OCI-LY3 (cell line): Measurements from ENCODE around the gene IQSEC1.

Source experiments
- H2AFZ ChIP-seq: fragments of 200-600, 300-600 bp; shearing (Covaris generic); 2 replicates; pipeline ENCODE4 v1.6.0; 2014; ENCODE audit warnings: antibody characterized with exemption, low read depth, low read length
- H3K27ac ChIP-seq: fragments of 200-600, 300-600 bp; sonication (generic); 2 replicates; pipeline ENCODE4 v1.5.1; 2014; ENCODE audit warnings: mild to moderate bottlenecking, low read length, moderate library complexity, mixed read lengths
- H3K27me3 ChIP-seq: fragments of 200-600, 300-600 bp; sonication (generic); 2 replicates; pipeline ENCODE4 v1.6.1; 2014; ENCODE audit warnings: low read depth, low read length, mixed read lengths
- H3K36me3 ChIP-seq: fragments of 200-600, 300-600 bp; sonication (generic); replicated peaks from 2 replicates; pipeline ENCODE3; 2014; ENCODE audit warnings: low read depth, low read length, mixed read lengths
- H3K4me1 ChIP-seq: fragments of 300-600, 200-600 bp; sonication (generic); 2 replicates; pipeline ENCODE4 v1.6.1; 2014; ENCODE audit warnings: low read length, mixed read lengths
- H3K4me2 ChIP-seq: fragments of 200-600, 300-600 bp; sonication (generic); 2 replicates; pipeline ENCODE4 v1.6.1; 2014; ENCODE audit warnings: low read length, mixed read lengths
- H3K4me3 ChIP-seq: fragments of 300-600, 200-600 bp; sonication (generic); 2 replicates; pipeline ENCODE4 v1.5.1; 2014; ENCODE audit warnings: antibody characterized with exemption, mild to moderate bottlenecking, low read length, moderate library complexity
- H3K79me2 ChIP-seq: fragments of 300-600, 200-600 bp; shearing (Covaris generic); 2 replicates; pipeline ENCODE4 v1.6.1; 2014; ENCODE audit warnings: mild to moderate bottlenecking, low read length, mixed read lengths
- H3K9ac ChIP-seq: fragments of 300-600, 200-600 bp; shearing (Covaris generic); 2 replicates; pipeline ENCODE4 v1.6.0; 2014; ENCODE audit warnings: mild to moderate bottlenecking, low read length, moderate library complexity
- H3K9me3 ChIP-seq: fragments of 200-600, 300-600 bp; shearing (Covaris generic); 2 replicates; pipeline ENCODE4 v1.6.1; 2014; ENCODE audit warnings: low read length, mixed read lengths; ENCODE audit not compliant: insufficient read depth
- H4K20me1 ChIP-seq: fragments of 200-600, 300-600 bp; sonication (generic); 2 replicates; pipeline ENCODE4 v1.6.1; 2016; ENCODE audit warnings: low read length, mixed read lengths; ENCODE audit not compliant: insufficient read depth
- EZH2phosphoT487 ChIP-seq: fragments of 200-600 bp; shearing (Covaris generic); IDR thresholded peaks from 2 replicates; pipeline ENCODE4 v1.6.1; 2018; ENCODE audit warnings: antibody characterized with exemption, mixed run types, low read depth
- TF ChIP-seq, protein P1 (sequence below): fragments of 200-600, 300-600 bp; sonication (generic); IDR thresholded peaks from 2 replicates; pipeline ENCODE4 v1.5.1; 2014; ENCODE audit warnings: antibody characterized with exemption, low read length, low read depth

IQSEC1 gene

GRCh38 chr3:12906141-12906915 is 166.9 kb downstream of the IQSEC1 start:
- H3K4me1 ChIP-seq, result no peaks in the 10 kb centered on the region
- H3K36me3 ChIP-seq, result peaks cover 98% of the 10 kb centered on the region
- H3K79me2 ChIP-seq, result no peaks in the 10 kb centered on the region
- peaks cover 72% of the 10 kb centered on the region for H4K20me1 ChIP-seq
- H3K4me2 ChIP-seq, result no peak overlapping the region
- no peak overlapping the region for H3K9ac ChIP-seq
- no peaks in the 10 kb centered on the region for H3K27me3 ChIP-seq
- no peak overlapping the region for H3K4me3 ChIP-seq
- TF ChIP-seq, protein P1, sequence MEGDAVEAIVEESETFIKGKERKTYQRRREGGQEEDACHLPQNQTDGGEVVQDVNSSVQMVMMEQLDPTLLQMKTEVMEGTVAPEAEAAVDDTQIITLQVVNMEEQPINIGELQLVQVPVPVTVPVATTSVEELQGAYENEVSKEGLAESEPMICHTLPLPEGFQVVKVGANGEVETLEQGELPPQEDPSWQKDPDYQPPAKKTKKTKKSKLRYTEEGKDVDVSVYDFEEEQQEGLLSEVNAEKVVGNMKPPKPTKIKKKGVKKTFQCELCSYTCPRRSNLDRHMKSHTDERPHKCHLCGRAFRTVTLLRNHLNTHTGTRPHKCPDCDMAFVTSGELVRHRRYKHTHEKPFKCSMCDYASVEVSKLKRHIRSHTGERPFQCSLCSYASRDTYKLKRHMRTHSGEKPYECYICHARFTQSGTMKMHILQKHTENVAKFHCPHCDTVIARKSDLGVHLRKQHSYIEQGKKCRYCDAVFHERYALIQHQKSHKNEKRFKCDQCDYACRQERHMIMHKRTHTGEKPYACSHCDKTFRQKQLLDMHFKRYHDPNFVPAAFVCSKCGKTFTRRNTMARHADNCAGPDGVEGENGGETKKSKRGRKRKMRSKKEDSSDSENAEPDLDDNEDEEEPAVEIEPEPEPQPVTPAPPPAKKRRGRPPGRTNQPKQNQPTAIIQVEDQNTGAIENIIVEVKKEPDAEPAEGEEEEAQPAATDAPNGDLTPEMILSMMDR, result no peak
- TF ChIP-seq EZH2phosphoT487, result no peak
- no peaks in the 10 kb centered on the region for H3K9me3 ChIP-seq
- H2AFZ ChIP-seq, result no peak overlapping the region
- no peak overlapping the region for H3K27ac ChIP-seq

GRCh38 chr3:12905316-12906071 is 167.7 kb downstream of the IQSEC1 start:
- no peak overlapping the region for H3K4me3 ChIP-seq
- H3K36me3 ChIP-seq, result peaks cover 98% of the 10 kb centered on the region
- TF ChIP-seq, protein P1, result no peak
- TF ChIP-seq EZH2phosphoT487, result no peak
- peaks cover 66% of the 10 kb centered on the region for H4K20me1 ChIP-seq
- H2AFZ ChIP-seq, result no peak overlapping the region
- H3K79me2 ChIP-seq, result no peaks in the 10 kb centered on the region
- no peaks in the 10 kb centered on the region for H3K4me1 ChIP-seq
- H3K9ac ChIP-seq, result no peak overlapping the region
- H3K9me3 ChIP-seq, result no peaks in the 10 kb centered on the region
- H3K27me3 ChIP-seq, result no peaks in the 10 kb centered on the region
- no peak overlapping the region for H3K4me2 ChIP-seq
- no peak overlapping the region for H3K27ac ChIP-seq

DNA sequence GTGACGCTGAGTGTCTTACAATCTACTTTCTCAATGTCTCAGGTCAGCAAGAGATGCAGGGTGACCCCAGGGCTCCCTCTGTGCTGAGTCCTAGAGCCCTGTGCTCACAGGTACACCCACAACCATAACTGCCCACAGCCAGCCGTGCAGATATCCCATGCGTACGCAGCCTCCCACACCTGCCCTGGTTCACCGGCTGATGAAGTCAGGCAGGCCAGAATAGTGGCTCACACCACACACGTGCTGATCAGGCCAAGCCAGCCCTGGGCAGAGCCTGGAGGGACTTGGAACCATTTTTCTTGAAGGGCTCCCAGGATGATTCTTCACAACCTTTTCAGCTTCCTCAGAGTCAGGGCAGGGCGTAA is 168.3 kb downstream of the IQSEC1 start:
- H3K36me3 ChIP-seq, result peaks cover 96% of the 10 kb centered on the region
- H3K27ac ChIP-seq, result no peak overlapping the region
- no peak overlapping the region for H3K4me2 ChIP-seq
- no peaks in the 10 kb centered on the region for H3K9me3 ChIP-seq
- no peak overlapping the region for H2AFZ ChIP-seq
- no peak overlapping the region for H3K9ac ChIP-seq
- TF ChIP-seq, protein P1, result no peak
- no peak for TF ChIP-seq EZH2phosphoT487
- no peaks in the 10 kb centered on the region for H3K79me2 ChIP-seq
- no peak overlapping the region for H3K4me3 ChIP-seq
- peaks cover 61% of the 10 kb centered on the region for H4K20me1 ChIP-seq
- H3K27me3 ChIP-seq, result no peaks in the 10 kb centered on the region
- H3K4me1 ChIP-seq, result no peaks in the 10 kb centered on the region

- no peaks in the 10 kb centered on the region for H3K79me2 ChIP-seq
- TF ChIP-seq, protein P1, result no peak
- no peak for TF ChIP-seq EZH2phosphoT487
- peaks cover 61% of the 10 kb centered on the region for H4K20me1 ChIP-seq
- no peak overlapping the region for H3K27ac ChIP-seq
- no peak overlapping the region for H3K4me3 ChIP-seq
- H3K4me1 ChIP-seq, result no peaks in the 10 kb centered on the region
- H3K4me2 ChIP-seq, result no peak overlapping the region
- peaks cover 96% of the 10 kb centered on the region for H3K36me3 ChIP-seq
- no peaks in the 10 kb centered on the region for H3K27me3 ChIP-seq
- no peak overlapping the region for H2AFZ ChIP-seq
- no peaks in the 10 kb centered on the region for H3K9me3 ChIP-seq
- H3K9ac ChIP-seq, result no peak overlapping the region
These were observed 169.3 kb downstream of the IQSEC1 start for GRCh38 chr3:12903881-12904280.
